ENCODE results near the gene AUTS2.

Gene AUTS2

DNA sequence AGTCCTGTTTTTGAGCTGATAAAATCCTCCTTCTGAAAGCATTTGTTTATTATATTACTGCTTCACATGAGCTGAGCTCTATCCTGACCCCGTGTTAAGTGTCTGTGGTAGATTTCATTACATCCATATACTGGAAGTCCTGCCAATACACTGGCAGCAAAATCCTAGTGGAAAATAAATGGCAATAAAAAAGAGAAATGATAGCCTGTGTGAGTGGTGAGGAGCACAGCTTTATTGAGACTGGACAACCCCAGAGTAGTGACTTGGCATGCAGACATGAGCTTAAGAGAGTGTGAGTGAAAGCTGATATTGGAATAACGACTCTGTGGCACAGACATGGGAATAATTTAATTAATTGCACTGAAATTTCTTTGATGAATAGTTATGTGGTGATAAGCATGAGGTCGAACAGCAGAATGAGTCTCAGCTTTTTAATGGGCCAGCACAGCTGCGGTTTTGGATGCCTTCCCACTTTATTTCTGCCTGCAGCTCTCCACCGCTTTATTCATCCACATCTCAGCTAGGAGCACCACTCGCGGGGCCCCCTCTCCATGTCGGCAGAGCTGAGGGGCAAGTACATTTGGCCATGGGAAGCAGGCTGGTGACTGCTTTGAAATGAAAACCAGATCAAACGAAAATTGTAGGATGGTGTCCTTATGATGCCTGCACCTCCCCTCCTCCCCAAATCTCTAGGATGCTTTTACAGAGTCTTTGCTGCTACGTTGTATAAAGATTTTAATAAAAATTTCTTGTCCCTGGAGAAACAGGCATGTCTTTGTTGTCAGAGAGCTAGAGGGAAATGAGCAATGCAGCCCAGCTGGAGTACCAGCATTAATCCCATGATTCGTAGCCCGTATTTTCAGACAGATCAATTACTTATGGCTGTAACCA is 494.3 kb downstream of the AUTS2 start (continued):
- TF ChIP-seq ZFP41 (tag by site-specific recombination; IDR thresholded peaks at IDR 0.05; ENCODE audit: borderline replicate concordance) (no peak), ZNF341 (tag by site-specific recombination; IDR thresholded peaks at IDR 0.05; ENCODE audit: low read depth) (peak; percentile 73), ZNF214 (tag by site-specific recombination; IDR thresholded peaks at IDR 0.05; ENCODE audit: borderline replicate concordance) (no peak), ZNF473 (tag by site-specific recombination; IDR thresholded peaks at IDR 0.05) (no peak), KLF16 (tag by site-specific recombination; IDR thresholded peaks at IDR 0.05) (0 out of 2 replicates have a peak, but pooled peaks have one; percentile 56), ZNF266 (tag by site-specific recombination; IDR thresholded peaks at IDR 0.05; ENCODE audit: low read depth) (no peak), ZNF837 (tag by site-specific recombination; IDR thresholded peaks at IDR 0.05) (no peak), KLF7 (tag by site-specific recombination; IDR thresholded peaks at IDR 0.05; ENCODE audit: borderline replicate concordance) (peak; percentile 88; the same call in 1 of the 2 replicates), ZNF391 (tag by site-specific recombination; IDR thresholded peaks at IDR 0.05; ENCODE audit: borderline replicate concordance, low read depth) (peak; percentile 93), ZNF155 (tag by site-specific recombination; IDR thresholded peaks at IDR 0.05) (no peak), ZNF169 (tag by site-specific recombination; IDR thresholded peaks at IDR 0.05) (no peak), ZNF600 (tag by site-specific recombination; IDR thresholded peaks at IDR 0.05) (peak; percentile 51; the same call in 1 of the 2 replicates), TRIM28 (IDR thresholded peaks at IDR 0.05; ENCODE audit: borderline replicate concordance, low read length) (peak; percentile 89), FEZF1 (tag by site-specific recombination; IDR thresholded peaks at IDR 0.05) (peak; percentile 99), ZNF335 (tag by site-specific recombination; conservative IDR thresholded peaks at IDR 0.05) (no peak; the same call in 1 of the 2 replicates), REPIN1 (tag by site-specific recombination; IDR thresholded peaks at IDR 0.05; ENCODE audit: low read depth) (no peak), ZIC2 (tag by site-specific recombination; IDR thresholded peaks at IDR 0.05) (peak; percentile 49), ZNF521 (tag by site-specific recombination; IDR thresholded peaks at IDR 0.05) (no peak), YY2 (tag by site-specific recombination; IDR thresholded peaks at IDR 0.05) (no peak), MYNN (tag by site-specific recombination; IDR thresholded peaks at IDR 0.05; ENCODE audit: borderline replicate concordance) (0 out of 2 replicates have a peak, but pooled peaks have one; percentile 43), ZNF785 (tag by site-specific recombination; IDR thresholded peaks at IDR 0.05) (no peak), ZNF140 (tag by site-specific recombination; IDR thresholded peaks at IDR 0.05) (no peak)
- TF ChIP-seq, protein P1, sequence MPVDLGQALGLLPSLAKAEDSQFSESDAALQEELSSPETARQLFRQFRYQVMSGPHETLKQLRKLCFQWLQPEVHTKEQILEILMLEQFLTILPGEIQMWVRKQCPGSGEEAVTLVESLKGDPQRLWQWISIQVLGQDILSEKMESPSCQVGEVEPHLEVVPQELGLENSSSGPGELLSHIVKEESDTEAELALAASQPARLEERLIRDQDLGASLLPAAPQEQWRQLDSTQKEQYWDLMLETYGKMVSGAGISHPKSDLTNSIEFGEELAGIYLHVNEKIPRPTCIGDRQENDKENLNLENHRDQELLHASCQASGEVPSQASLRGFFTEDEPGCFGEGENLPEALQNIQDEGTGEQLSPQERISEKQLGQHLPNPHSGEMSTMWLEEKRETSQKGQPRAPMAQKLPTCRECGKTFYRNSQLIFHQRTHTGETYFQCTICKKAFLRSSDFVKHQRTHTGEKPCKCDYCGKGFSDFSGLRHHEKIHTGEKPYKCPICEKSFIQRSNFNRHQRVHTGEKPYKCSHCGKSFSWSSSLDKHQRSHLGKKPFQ (tag by site-specific recombination; IDR thresholded peaks at IDR 0.05): peak; percentile 98
- TF ChIP-seq, protein P2, sequence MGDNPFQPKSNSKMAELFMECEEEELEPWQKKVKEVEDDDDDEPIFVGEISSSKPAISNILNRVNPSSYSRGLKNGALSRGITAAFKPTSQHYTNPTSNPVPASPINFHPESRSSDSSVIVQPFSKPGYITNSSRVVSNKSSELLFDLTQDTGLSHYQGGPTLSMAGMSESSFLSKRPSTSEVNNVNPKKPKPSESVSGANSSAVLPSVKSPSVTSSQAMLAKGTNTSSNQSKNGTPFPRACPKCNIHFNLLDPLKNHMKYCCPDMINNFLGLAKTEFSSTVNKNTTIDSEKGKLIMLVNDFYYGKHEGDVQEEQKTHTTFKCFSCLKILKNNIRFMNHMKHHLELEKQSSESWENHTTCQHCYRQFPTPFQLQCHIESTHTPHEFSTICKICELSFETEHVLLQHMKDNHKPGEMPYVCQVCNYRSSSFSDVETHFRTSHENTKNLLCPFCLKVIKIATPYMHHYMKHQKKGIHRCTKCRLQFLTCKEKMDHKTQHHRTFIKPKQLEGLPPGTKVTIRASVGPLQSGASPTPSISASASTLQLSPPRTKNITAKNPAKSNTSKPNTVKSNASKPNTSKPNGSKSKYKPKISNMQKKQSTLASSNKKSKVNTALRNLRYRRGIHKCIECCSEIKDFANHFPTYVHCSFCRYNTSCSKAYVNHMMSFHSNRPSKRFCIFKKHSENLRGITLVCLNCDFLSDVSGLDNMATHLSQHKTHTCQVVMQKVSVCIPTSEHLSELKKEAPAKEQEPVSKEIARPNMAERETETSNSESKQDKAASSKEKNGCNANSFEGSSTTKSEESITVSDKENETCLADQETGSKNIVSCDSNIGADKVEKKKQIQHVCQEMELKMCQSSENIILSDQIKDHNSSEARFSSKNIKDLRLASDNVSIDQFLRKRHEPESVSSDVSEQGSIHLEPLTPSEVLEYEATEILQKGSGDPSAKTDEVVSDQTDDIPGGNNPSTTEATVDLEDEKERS (tag by site-specific recombination; IDR thresholded peaks at IDR 0.05): no peak
- TF ChIP-seq, protein P3, sequence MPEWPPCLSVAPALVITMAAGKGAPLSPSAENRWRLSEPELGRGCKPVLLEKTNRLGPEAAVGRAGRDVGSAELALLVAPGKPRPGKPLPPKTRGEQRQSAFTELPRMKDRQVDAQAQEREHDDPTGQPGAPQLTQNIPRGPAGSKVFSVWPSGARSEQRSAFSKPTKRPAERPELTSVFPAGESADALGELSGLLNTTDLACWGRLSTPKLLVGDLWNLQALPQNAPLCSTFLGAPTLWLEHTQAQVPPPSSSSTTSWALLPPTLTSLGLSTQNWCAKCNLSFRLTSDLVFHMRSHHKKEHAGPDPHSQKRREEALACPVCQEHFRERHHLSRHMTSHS (tag by site-specific recombination; IDR thresholded peaks at IDR 0.05): peak; percentile 82
- TF ChIP-seq, protein P4, sequence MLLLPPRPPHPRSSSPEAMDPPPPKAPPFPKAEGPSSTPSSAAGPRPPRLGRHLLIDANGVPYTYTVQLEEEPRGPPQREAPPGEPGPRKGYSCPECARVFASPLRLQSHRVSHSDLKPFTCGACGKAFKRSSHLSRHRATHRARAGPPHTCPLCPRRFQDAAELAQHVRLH (tag by site-specific recombination; IDR thresholded peaks at IDR 0.05): peak; percentile 98
- TF ChIP-seq, protein P5, sequence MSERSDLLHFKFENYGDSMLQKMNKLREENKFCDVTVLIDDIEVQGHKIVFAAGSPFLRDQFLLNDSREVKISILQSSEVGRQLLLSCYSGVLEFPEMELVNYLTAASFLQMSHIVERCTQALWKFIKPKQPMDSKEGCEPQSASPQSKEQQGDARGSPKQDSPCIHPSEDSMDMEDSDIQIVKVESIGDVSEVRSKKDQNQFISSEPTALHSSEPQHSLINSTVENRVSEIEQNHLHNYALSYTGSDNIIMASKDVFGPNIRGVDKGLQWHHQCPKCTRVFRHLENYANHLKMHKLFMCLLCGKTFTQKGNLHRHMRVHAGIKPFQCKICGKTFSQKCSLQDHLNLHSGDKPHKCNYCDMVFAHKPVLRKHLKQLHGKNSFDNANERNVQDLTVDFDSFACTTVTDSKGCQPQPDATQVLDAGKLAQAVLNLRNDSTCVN (tag by site-specific recombination; optimal IDR thresholded peaks at IDR 0.05): no peak
- TF ChIP-seq, protein P6, sequence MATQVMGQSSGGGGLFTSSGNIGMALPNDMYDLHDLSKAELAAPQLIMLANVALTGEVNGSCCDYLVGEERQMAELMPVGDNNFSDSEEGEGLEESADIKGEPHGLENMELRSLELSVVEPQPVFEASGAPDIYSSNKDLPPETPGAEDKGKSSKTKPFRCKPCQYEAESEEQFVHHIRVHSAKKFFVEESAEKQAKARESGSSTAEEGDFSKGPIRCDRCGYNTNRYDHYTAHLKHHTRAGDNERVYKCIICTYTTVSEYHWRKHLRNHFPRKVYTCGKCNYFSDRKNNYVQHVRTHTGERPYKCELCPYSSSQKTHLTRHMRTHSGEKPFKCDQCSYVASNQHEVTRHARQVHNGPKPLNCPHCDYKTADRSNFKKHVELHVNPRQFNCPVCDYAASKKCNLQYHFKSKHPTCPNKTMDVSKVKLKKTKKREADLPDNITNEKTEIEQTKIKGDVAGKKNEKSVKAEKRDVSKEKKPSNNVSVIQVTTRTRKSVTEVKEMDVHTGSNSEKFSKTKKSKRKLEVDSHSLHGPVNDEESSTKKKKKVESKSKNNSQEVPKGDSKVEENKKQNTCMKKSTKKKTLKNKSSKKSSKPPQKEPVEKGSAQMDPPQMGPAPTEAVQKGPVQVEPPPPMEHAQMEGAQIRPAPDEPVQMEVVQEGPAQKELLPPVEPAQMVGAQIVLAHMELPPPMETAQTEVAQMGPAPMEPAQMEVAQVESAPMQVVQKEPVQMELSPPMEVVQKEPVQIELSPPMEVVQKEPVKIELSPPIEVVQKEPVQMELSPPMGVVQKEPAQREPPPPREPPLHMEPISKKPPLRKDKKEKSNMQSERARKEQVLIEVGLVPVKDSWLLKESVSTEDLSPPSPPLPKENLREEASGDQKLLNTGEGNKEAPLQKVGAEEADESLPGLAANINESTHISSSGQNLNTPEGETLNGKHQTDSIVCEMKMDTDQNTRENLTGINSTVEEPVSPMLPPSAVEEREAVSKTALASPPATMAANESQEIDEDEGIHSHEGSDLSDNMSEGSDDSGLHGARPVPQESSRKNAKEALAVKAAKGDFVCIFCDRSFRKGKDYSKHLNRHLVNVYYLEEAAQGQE (tag by site-specific recombination; IDR thresholded peaks at IDR 0.05): no peak
